ENCODE data around the gene NUB1.

The NUB1 gene

GRCh38 chr7:151345576-151346469, 4.2 kb downstream of the NUB1 start:
- in situ Hi-C loops (cut with MboI; ENCODE audit: low sequenced_read_pairs), result no loop called here

DNA sequence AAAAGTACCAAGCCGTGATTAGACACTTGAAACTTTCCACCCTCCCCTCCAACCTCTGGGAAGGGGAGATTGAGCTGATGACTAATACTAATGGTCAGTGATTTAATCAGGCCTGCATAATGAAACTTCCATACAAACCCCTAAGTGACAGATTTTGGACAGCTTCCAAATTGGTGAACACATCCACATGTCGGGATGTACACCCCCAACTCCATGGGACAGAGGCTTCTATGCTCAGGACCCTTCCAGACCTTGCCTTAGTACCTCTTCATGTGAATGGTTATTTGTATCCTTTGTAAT, 4.8 kb downstream of the NUB1 start:
- in situ Hi-C loops (cut with MboI; ENCODE audit: low sequenced_read_pairs), result no loop called here

DNA sequence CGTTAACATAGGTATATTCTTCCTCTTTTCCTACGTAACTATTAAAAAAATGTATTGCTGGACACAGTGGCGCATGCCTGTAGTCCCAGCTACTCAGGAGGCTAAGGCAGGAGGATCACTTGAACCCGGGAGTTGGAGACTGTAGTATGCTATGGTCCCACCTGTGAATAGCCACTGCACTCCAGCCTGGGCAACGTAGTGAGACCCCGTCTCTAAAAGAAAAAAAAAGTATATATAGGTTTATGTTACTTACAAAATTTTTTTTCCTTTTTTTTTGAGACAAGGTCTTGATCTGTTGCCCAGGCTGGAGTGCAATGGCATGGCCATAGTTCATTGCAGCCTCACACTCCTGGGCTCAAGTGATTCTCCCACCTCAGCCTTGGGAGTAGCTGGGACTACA, 5.6 kb downstream of the NUB1 start:
- in situ Hi-C loops (cut with MboI; ENCODE audit: low sequenced_read_pairs), result no loop called here

- in situ Hi-C loops (cut with MboI; ENCODE audit: low sequenced_read_pairs), result no loop called here
Observed at GRCh38 chr7:151348970-151349369, 7.4 kb downstream of the NUB1 start.

DNA sequence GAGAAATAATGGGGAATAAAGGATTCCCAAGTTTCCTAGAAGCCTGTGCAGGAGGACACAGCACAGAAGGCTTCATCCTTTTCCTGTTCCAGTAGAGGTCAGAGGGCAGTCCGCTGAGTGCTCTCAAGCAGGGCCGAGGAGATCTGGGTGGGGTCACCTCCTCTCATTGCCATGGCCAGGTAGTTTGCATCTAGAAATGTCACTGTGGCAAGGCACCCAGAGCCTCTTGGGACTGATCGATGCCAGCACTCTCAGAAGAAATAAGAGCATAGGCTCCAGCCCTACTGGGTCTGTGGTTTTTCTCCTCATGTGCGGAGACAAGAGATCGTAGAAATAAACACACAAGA, 7.9 kb downstream of the NUB1 start:
- in situ Hi-C loops (cut with MboI; ENCODE audit: low sequenced_read_pairs), result no loop called here

DNA sequence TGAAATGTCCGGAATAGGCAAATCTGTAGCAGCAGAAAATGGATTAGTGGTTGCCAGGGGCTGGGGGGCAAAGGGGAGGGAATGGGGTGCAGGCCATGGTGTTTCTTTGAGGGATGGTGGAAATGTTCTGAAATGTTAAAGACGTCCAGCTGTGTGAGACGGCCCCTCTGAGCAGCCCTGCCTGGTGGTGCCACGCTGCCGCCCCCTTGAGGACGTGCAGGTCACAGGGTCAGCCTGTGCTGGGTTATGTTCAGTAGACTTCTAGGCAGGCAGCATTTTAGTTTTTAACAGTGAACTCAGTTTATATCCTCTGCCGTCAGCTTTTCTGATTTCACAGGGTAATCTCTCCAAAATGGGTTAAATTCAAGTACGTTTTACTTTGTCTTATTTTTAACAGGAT, 9.4 kb downstream of the NUB1 start:
- in situ Hi-C loops (cut with MboI; ENCODE audit: low sequenced_read_pairs), result loop anchor here (25.0 kb wide), 1 partner anchor 411 kb away; no protein-coding TSS in a partner anchor

DNA sequence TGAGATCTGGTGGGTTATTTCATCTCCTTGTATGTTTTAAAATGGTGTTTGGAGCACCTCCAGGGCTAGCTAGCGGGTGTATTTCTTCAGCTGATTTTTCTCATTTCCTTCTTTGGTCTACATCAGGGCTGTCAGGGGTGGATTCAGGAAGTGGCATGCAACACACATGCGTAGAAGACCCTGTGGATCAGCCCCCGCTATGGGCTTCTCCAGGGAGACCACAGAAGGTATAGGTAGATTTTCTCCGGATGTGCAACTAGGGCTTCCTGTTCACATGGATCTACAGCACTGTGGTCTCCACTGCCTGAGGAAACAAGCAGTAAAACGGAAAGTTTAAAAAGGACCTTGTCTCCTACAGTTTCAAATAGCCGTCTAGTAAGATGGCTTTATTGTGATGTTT, 10.4 kb downstream of the NUB1 start:
- in situ Hi-C loops (cut with MboI; ENCODE audit: low sequenced_read_pairs), result loop anchor here (25.0 kb wide), 1 partner anchor 410 kb away; no protein-coding TSS in a partner anchor

- in situ Hi-C loops (cut with MboI; ENCODE audit: low sequenced_read_pairs), result loop anchor here (25.0 kb wide), 1 partner anchor 410 kb away; no protein-coding TSS in a partner anchor
Observed at GRCh38 chr7:151352512-151352911, 10.9 kb downstream of the NUB1 start.

GRCh38 chr7:151361193-151361959, 19.8 kb downstream of the NUB1 start:
- in situ Hi-C loops (cut with MboI; ENCODE audit: low sequenced_read_pairs), result loop anchor here (25.0 kb wide), 1 partner anchor 401 kb away; no protein-coding TSS in a partner anchor

DNA sequence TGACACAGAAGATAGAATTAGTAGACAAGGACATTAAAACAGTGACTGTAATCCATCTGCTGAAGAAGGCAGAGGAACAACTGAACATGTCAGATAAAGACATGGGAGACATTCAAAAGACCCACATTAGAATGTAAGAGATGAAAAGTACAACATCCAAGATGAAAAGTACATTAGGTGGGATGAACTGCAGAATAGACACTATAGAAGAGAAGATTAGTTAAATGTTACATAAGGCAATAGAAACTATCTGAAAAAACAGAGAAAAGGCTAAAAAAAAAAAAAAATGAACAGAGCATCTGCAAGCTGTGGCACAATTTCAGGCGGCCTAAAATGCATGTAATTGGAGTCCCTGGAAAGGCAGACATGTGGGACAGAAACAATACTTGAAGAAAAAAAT, 21.6 kb downstream of the NUB1 start:
- in situ Hi-C loops (cut with MboI; ENCODE audit: low sequenced_read_pairs), result loop anchor here (25.0 kb wide), 1 partner anchor 399 kb away; no protein-coding TSS in a partner anchor

- in situ Hi-C loops (cut with MboI; ENCODE audit: low sequenced_read_pairs), result loop anchor here (25.0 kb wide), 1 partner anchor 396 kb away; no protein-coding TSS in a partner anchor
Observed at GRCh38 chr7:151366166-151366879, 24.7 kb downstream of the NUB1 start.

DNA sequence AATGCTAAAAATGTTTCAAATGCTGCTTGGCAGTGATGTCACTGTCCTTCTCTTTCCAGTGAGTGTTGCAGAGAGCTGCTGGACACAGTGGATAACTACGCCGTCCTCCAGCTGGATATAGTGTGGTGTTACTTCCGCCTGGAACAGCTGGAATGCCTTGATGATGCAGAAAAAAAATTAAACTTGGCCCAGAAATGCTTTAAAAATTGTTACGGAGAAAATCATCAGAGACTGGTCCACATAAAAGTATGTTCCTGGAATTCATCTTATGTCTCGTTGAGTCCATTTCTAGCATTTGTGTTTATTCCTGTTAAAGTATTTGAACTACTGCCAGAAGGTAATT, 25.2 kb downstream of the NUB1 start:
- in situ Hi-C loops (cut with MboI; ENCODE audit: low sequenced_read_pairs), result loop anchor here (25.0 kb wide), 1 partner anchor 395 kb away; no protein-coding TSS in a partner anchor

GRCh38 chr7:151367284-151367683, 25.7 kb downstream of the NUB1 start:
- in situ Hi-C loops (cut with MboI; ENCODE audit: low sequenced_read_pairs), result loop anchor here (25.0 kb wide), 1 partner anchor 395 kb away; no protein-coding TSS in a partner anchor

GRCh38 chr7:151368136-151368571, 26.5 kb downstream of the NUB1 start:
- in situ Hi-C loops (cut with MboI; ENCODE audit: low sequenced_read_pairs), result loop anchor here (25.0 kb wide), 1 partner anchor 394 kb away; no protein-coding TSS in a partner anchor

DNA sequence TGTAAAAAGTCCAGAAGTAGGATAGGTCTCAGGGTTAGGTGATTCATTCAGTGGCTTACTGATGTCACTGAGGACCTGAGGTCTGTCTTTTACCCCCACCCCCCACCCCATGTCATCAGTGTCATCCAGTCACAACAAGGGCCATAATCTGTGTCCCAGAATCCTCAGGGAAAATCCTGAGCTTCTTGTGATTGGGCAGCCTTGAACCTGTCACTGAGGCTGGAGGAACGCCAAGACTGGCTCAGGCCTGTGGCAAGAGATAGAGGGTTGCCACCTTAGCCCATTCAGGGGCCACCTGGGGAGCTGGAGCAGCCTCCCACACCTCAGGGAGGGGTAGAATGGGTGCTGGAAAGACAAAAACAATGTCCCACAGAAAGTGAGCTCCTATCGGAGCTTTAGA, 29.7 kb downstream of the NUB1 start:
- in situ Hi-C loops (cut with MboI; ENCODE audit: low sequenced_read_pairs), result loop anchor here (10.0 to 25.0 kb wide), 2 partner anchors 74 to 391 kb away; partner anchors contain the start of gene CRYGN

DNA sequence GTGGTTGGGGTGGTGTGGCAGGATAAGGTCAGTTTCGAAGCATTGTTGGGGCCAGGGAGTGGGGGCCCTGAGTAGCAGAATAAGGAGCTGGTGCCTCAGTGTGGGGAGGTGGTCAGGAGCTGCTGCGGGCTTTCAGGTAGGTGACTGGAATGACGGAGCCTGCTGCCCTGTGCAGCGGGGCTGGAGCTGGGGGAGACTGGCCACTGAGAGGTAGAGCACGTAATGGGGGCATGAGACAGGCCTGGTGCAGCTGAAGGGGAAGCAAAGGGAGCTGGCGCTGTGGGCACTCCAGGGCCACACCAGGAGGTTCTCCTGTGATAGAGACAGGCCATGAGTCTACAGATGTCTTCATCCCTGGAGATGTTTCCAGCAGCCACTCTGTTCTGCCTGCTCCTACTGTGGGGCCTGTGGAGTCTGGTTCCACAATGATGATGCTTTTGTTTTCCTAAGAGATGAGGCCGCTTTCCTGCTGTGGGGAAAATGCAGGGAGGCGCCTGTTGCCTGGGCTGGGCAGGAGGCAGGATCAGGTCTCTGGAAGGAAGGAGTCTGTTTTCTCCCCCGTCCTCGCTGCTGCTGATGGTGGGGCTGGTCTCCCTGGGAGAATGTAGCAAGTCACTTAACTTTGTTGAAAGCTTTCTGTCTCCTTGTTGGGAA, 31.1 kb downstream of the NUB1 start:
- in situ Hi-C loops (cut with MboI; ENCODE audit: low sequenced_read_pairs), result loop anchor here (10.0 to 25.0 kb wide), 2 partner anchors 72 to 390 kb away; partner anchors contain the start of gene CRYGN

DNA sequence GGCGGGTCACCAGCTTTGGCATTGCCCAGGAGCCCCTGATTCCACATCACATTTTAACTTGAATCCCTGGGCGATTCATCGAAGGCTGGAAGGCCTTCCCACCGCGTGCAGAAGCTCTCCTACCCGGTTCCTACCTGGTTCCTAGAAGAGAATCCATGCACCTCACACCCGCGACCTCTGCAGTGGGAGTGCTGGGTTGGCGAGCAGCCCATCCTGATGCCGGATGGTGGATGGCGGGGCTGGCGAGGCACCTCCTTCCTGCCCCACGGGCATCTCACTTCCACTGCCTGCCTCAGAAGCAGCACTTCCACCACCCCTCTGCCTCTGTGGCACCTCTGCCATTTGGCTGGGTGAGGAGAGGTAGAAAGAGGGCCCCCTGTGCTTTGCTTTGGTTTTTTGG, 32.0 kb downstream of the NUB1 start:
- in situ Hi-C loops (cut with MboI; ENCODE audit: low sequenced_read_pairs), result loop anchor here (10.0 to 25.0 kb wide), 2 partner anchors 71 to 389 kb away; partner anchors contain the start of gene CRYGN

GRCh38 chr7:151374139-151374538, 32.5 kb downstream of the NUB1 start:
- in situ Hi-C loops (cut with MboI; ENCODE audit: low sequenced_read_pairs), result loop anchor here (10.0 to 25.0 kb wide), 2 partner anchors 71 to 388 kb away; partner anchors contain the start of gene CRYGN

GRCh38 chr7:151374726-151375125, 33.1 kb downstream of the NUB1 start:
- in situ Hi-C loops (cut with MboI; ENCODE audit: low sequenced_read_pairs), result loop anchor here (10.0 to 25.0 kb wide), 2 partner anchors 70 to 388 kb away; partner anchors contain the start of gene CRYGN
